HEK293 (cell line): Measurements from ENCODE around the gene FREM1.

Source experiments
- CTCF ChIA-PET: fragments of 350-600 bp; formaldehyde crosslinking; extraction: SDS; loops from one replicate; lab custom pipeline; 2021; ENCODE audit warnings: antibody characterized with exemption; lab: Yijun Ruan, JAX
- POLR2A ChIA-PET: fragments of 300-600 bp; formaldehyde crosslinking; extraction: SDS; loops from one replicate; lab custom pipeline; 2020; ENCODE audit warnings: antibody characterized with exemption, inconsistent platforms; lab: Yijun Ruan, JAX
- H3K27ac ChIP-seq: fragments of 200-500 bp; sonication (Bioruptor generic); 2 replicates; pipeline ENCODE4 v1.5.1; 2014; ENCODE audit warnings: low read depth, low read length, control low read depth, inconsistent platforms; ENCODE audit errors: extremely low read depth
- H3K36me3 ChIP-seq, 2 experiments: fragments of 200-500 bp in 1 of 2; sonication (Bioruptor generic) in 1 of 2; 1 replicate in 1 of 2; 2 replicates in 1 of 2; pipeline ENCODE4 v1.5.1; 2014 to 2017; ENCODE audit warnings: inconsistent platforms in 2 of 2, low read length in 2 of 2; ENCODE audit not compliant: control insufficient read depth in 2 of 2, insufficient read depth in 1 of 2
- H3K4me1 ChIP-seq: fragments of 200-500 bp; sonication (Bioruptor generic); 2 replicates; pipeline ENCODE4 v1.5.1; 2014; ENCODE audit warnings: mild to moderate bottlenecking, low read length, inconsistent platforms; ENCODE audit not compliant: control insufficient read depth, insufficient read depth
- H3K4me3 ChIP-seq: 2 replicates; pipeline ENCODE4 v1.5.1; 2011; ENCODE audit warnings: low read depth, mild to moderate bottlenecking, control low read depth, low read length, moderate library complexity
- H3K9me3 ChIP-seq: fragments of 200-500 bp; sonication (Bioruptor generic); 2 replicates; pipeline ENCODE4 v1.5.1; 2014; ENCODE audit warnings: low read depth, low read length, inconsistent platforms; ENCODE audit not compliant: control insufficient read depth, insufficient read depth
- EGR2 ChIP-seq: fragments of 450-650 bp; formaldehyde crosslinking; IDR thresholded peaks from 2 replicates; pipeline ENCODE4 v1.5.1; 2016; ENCODE audit warnings: low read depth, missing biosample characterization, missing genetic modification characterization
- IKZF3 ChIP-seq: fragments of 450-650 bp; IDR thresholded peaks from 2 replicates; pipeline ENCODE4 v1.5.0; 2018; ENCODE audit warnings: missing biosample characterization, mild to moderate bottlenecking, missing genetic modification characterization, moderate library complexity
- PRDM2 ChIP-seq: fragments of 450-650 bp; formaldehyde crosslinking; IDR thresholded peaks from 2 replicates; pipeline ENCODE4 v1.5.1; 2016; ENCODE audit warnings: missing biosample characterization, missing genetic modification characterization, borderline replicate concordance
- TCF7L2 ChIP-seq: IDR thresholded peaks from 2 replicates; pipeline ENCODE4 v1.6.1; 2011; ENCODE audit warnings: low read depth, mild to moderate bottlenecking, inconsistent platforms, low read length, moderate library complexity, borderline replicate concordance
- ZBTB10 ChIP-seq: fragments of 450-650 bp; formaldehyde crosslinking; IDR thresholded peaks from 2 replicates; pipeline ENCODE4 v1.5.1; 2016; ENCODE audit warnings: missing biosample characterization, missing genetic modification characterization
- ZBTB11 ChIP-seq: fragments of 450-650 bp; formaldehyde crosslinking; conservative IDR thresholded peaks from 2 replicates; pipeline ENCODE4 v1.5.1; 2016; ENCODE audit warnings: low read depth, missing biosample characterization, missing genetic modification characterization
- ZBTB6 ChIP-seq: fragments of 450-650 bp; formaldehyde crosslinking; IDR thresholded peaks from 2 replicates; pipeline ENCODE4 v1.5.1; 2017; ENCODE audit warnings: missing biosample characterization, missing genetic modification characterization
- ZFHX2 ChIP-seq: fragments of 450-650 bp; formaldehyde crosslinking; conservative IDR thresholded peaks from 2 replicates; pipeline ENCODE4 v1.5.1; 2016; ENCODE audit warnings: missing biosample characterization, missing genetic modification characterization
- ZFP37 ChIP-seq: fragments of 450-650 bp; formaldehyde crosslinking; IDR thresholded peaks from 2 replicates; pipeline ENCODE4 v1.5.1; 2016; ENCODE audit warnings: missing biosample characterization, missing genetic modification characterization
- ZFP41 ChIP-seq: fragments of 450-650 bp; formaldehyde crosslinking; IDR thresholded peaks from 2 replicates; pipeline ENCODE4 v1.5.1; 2016; ENCODE audit warnings: missing biosample characterization, missing genetic modification characterization, borderline replicate concordance
- ZNF521 ChIP-seq: fragments of 450-650 bp; formaldehyde crosslinking; IDR thresholded peaks from 2 replicates; pipeline ENCODE4 v1.5.1; 2017; ENCODE audit warnings: missing biosample characterization, mild to moderate bottlenecking, missing genetic modification characterization
- ZNF629 ChIP-seq: fragments of 450-650 bp; formaldehyde crosslinking; IDR thresholded peaks from 2 replicates; pipeline ENCODE4 v1.5.1; 2017; ENCODE audit warnings: missing biosample characterization, missing genetic modification characterization
- ZNF660 ChIP-seq: fragments of 450-650 bp; IDR thresholded peaks from 2 replicates; pipeline ENCODE4 v1.5.1; 2018; ENCODE audit warnings: missing biosample characterization, mild to moderate bottlenecking, missing genetic modification characterization
- ZNF670 ChIP-seq: fragments of 450-650 bp; formaldehyde crosslinking; IDR thresholded peaks from 2 replicates; pipeline ENCODE4 v1.5.1; 2016; ENCODE audit warnings: missing biosample characterization, missing genetic modification characterization, low read depth

The FREM1 gene

GRCh38 chr9:14857449-14858305 lies 52.6 kb downstream of the FREM1 start:
- ChIA-PET POLR2A (no interaction called here), CTCF (no interaction called here)
- TF ChIP-seq ZNF521 (tag by site-specific recombination): no peak
- TF ChIP-seq ZFP37 (tag by site-specific recombination): no peak
- TF ChIP-seq IKZF3 (tag by site-specific recombination): no peak
- no peak for TF ChIP-seq ZFP41 (tag by site-specific recombination)
- no peak for TF ChIP-seq EGR2
- TF ChIP-seq ZBTB10: no peak
- TF ChIP-seq ZFHX2: no peak
- TF ChIP-seq TCF7L2: no peak
- no peak for TF ChIP-seq PRDM2 (tag by site-specific recombination)
- TF ChIP-seq ZNF670 (tag by site-specific recombination): no peak
- no peak for TF ChIP-seq ZBTB11 (tag by site-specific recombination)
- no peak for TF ChIP-seq ZBTB6
- no peak for TF ChIP-seq ZNF629 (tag by site-specific recombination)
- no peak for TF ChIP-seq ZNF660 (tag by site-specific recombination)
- TF ChIP-seq, all 188 proteins: peak for 0
- H3K9me3 ChIP-seq: no peaks in the 10 kb centered on the region
- H3K36me3 ChIP-seq: no peaks in the 10 kb centered on the region
- no peak overlapping the region for H3K27ac ChIP-seq
- no peak overlapping the region for H3K4me3 ChIP-seq
- H3K4me1 ChIP-seq: no peaks in the 10 kb centered on the region
